NCI-H1436 (cell line): ENCODE results near the gene RSBN1L.
"Not testable (repeated sequence)": the region's sequence is repeated elsewhere in the genome, so short reads cannot be mapped to it uniquely, and the experiment has no call there.

ENCODE experiments used
- DNase-seq: peaks from one replicate; lab custom pipeline; 2025; lab: John Stamatoyannopoulos, UW

The RSBN1L gene

DNA sequence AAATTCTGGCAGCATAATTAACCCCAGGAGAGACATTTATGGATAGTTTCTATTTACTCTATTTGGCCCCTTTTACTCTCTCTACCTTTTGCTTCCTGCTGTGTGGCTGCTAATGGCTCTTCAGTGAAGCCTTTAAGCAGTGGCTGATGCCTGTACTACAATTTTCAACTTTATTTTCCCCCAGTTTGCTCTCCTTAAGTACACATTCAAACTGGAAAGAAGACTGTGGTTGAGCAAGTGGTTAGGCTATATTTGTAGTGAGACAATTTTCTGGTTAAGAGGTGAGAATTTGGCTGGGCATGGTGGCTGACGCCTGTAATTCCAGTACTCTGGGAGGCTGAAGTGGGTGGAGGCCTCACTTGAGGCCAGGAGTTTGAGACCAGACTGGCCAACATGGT lies 8.5 kb upstream of the RSBN1L start:
- no peak for DNase-seq

DNA sequence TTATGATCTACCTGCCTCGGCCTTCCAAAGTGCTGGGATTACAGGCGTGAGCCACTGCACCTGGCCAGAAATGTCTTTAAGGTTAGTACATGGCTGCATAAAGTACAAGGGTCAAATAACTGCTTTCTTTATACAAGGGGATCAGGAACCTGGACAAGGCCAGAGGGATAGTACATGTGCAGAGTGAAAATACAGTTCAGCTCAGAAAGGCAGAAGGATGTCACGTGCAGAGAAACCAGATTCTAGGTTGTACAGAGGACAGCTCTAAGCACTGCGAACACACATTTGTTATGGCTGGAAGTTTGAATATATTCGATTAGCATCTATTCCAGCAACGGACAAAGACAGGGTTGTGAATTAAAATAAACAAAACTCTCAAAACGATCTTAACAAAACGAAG lies 6.0 kb upstream of the RSBN1L start:
- DNase-seq: no peak

DNA sequence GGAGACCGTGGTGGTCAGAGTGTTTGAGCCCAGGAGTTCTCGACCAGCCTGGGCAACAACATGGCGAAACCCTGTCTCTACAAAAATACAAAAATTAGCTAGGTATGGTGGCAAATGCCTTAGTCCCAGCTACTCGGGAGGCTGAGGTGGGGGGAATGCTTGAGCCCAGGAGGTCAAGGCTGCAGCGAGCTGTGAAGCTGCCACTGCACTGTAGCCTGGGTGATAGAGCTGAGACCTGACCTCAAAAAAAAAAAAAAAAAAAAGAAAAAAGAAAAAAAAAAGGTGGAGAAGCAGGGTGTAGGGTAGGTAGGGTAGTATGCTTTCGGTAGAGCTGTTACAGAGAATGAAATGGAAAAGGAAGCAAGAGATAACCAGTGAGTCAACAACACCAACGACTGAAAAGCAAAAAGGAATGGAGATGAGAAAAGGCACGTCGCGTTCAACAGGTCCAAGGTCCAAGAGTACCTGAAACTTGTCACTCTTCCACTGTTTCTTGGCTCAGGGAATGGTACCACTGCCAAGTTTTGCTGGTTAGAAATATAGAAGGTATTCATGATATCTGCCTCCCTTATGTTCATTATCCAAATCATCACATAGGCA lies 4.3 kb upstream of the RSBN1L start:
- DNase-seq: no peak

DNA sequence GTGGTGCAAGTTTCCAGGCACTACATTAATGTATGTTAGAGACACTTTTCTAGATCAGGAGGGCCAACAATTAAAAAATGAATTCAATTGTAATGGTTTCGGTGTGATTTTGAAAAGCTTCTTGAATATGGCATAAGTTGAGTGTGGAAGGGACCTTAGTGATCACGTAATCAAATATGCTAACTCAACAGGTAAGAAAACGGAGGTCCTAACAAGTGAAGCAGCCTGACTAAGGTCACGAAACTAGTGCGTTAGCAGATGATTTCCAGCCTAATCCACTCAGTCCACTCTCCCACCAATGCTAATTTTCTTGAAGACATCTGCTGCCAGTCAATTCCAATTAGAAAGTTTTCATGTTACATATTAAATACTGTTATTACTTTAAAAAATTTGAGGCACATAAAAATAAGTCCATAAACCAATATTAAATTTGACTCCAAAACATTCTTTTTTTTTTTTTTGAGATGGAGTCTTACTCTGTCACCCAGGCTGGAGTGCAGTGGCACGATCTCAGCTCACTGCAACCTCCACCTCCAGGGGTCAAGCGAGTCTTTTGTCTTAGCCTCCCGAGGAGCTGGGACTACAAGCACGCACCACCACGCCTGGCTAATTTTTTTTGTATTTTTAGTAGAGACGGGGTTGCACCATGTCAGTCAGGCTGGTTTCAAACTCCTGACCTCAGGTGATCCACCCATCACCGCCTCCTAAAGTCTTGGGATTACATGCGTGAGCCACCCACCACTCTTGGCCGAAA lies 2.3 kb upstream of the RSBN1L start:
- DNase-seq: no peak

DNA sequence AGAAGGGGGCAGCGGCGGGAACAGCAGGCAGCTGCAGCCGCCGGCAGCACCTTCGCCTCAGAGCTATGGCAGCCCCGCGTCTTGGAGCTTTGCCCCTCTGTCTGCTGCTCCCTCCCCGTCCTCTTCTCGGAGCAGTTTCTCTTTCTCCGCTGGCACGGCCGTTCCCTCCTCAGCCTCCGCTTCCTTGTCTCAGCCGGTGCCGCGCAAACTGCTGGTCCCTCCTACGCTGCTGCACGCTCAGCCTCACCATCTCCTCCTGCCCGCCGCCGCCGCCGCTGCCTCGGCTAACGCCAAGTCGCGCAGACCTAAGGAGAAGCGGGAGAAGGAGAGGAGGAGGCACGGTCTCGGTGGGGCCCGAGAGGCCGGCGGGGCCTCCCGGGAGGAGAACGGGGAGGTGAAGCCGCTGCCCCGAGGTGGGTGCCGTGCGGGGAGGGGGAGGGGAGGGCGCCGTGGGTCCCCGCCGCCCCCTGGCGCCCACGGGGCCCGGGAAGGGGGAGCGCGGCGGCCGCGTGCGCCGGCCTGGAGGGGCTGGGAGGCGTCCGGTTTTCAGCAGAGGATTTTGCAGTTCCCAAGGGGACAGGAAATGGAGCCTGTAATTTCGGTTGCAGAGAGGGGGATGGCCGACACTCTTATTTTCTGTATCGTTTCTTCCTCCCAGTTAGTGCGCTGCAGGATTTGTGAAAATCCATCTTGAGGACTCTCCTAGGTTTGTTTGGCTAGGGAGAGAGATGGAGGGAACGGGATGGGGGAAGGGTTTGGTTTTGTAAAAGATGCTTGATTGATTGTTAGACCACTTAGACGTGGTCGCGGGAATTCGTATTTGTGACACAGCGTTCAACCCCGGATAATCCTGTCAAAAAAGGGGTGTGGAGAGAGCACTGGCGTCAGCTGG lies 630 bp downstream of the RSBN1L start:
- DNase-seq: peak; percentile 36

DNA sequence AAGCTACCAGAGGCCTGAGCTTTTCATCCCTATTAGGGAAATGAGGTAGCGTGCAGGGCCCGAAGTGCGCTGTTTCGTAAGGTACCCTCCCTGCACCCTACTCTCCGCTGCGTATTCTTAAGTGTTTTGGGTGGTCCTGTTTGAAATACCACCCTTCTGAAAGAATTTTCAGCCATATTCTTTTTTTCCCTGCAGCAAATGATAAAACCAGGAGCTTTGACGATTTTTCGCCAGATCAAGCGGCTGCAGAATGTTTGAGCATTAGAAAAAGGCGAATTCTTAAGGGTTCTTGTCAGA lies 1.2 kb downstream of the RSBN1L start:
- DNase-seq: no peak

DNA sequence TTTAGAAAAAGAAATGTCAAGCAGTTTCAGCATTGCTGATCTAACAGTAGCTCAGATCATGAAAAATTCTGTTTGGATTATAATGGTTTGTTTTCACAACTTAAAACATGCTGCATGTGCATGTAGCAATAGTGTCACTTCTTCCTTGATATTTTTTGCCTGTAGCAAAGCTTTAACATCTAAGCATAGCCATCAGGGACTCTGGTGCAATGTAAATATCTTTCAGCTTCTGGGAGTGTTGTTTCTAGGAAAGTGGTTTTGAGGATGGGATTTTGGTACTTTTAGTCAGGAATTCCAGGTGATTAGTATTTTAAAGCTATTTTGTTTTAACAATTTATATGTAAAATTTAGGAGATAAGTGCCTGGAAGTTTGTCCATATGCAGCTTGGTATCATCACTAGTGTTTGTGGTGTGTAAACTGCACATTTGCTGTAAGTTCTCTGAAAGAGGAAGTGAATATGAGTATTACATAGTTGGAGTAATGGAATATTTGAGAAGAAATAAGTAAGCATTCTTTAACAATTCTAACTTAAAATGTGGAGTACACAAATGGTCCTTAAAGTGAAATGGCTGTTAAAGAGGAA lies 1.9 kb downstream of the RSBN1L start:
- DNase-seq: no peak

DNA sequence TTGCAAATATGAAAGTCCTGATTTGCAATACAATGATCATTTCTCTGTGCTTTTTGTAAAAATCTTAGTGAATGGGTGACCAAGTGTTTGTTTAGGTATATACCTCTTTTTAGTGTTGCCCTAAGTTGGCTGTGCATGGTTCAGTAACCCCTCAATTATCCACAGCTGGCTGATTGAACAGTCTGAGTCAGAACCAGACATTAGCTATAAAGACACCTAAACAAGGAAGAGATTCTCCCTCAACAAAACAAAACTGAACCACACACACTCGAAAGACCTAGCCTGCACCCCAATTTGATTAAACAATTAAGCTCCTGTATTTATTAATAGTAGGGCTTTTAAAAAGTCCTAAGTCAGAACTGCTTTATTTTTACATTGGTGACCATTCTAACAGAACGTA lies 2.8 kb downstream of the RSBN1L start:
- DNase-seq: no peak

DNA sequence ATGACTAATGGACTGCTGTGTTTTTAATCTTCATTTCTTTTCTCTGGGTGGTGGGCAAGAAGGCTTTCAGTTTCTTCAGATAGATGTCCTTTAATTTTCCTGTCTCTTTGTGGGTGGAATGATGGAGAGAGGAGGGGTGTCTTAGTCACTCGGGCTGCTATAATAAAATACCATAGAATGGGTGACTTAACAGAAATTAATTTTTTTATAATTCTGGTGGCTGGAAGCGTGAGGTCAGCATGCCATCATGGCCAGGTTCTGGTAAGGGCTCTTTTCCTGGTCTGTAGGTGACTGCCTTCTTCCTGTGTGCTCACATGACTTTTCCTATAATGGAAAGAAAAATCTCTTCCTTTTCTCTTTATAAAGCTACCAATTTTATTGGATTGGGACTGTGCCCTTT lies 6.3 kb downstream of the RSBN1L start:
- no peak for DNase-seq

DNA sequence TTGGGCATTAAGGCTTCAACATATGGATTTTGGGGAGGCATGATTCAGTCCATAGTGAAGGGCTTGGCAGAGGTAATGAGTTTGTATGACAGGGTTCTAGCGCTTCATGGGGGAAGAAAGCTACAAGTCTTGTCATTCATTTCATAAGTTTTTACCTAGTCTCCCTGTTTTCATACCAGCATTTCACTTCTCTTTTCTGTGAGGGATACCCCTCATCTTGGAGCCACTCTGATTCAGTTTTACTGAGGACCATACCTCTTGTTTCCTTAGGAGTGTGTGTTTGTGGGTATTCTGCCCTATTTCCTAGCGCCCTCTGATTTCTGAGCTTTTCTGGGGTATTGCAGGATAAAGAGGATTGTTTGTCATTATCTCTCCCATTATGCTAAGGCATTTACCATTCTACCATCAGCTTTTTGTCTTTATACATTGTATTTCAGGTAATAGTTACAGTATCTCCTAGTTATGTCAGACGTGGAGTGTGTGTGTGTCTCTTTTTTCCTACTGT lies 6.8 kb downstream of the RSBN1L start:
- no peak for DNase-seq

DNA sequence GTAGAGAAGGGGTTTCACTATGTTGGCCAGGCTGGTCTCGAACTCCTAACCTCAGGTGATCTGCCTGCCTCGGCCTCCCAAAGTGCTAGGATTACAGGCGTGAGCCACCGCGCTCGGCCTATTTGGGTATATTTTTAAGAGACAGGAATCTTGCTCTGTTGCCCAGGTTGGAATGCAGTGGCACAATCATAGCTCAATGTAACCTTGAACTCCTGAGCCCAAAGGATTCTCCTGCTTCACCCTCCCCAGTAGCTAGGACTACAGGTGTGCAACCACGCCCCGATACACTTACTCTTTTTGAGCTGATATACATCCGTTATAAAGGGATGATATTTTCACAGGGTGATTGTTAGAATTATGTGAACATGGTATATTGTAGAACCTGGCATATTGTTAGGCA lies 7.4 kb downstream of the RSBN1L start:
- not testable (repeated sequence) for DNase-seq

DNA sequence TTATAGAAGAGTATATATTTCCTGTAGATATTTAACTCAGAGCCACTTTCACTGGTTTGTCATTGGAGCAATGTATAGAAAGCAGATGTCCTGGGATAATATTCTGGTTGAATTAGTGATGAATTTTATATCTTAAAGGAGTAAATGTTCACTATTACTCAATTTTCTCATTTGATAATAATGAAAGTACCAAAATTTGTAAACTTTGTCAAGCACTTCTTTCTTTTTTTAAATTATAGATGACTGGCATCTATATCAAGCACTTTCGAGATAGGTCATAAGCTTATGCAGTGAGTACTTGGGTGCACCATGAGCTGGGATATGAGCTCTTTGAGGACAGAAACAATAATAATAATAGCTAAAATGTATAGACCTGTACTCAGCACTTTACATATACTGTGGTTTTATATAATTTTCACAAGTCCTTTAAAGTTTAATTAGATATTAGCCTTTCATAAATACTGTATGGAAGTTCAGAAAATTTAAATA lies 11.3 kb downstream of the RSBN1L start:
- no peak for DNase-seq

DNA sequence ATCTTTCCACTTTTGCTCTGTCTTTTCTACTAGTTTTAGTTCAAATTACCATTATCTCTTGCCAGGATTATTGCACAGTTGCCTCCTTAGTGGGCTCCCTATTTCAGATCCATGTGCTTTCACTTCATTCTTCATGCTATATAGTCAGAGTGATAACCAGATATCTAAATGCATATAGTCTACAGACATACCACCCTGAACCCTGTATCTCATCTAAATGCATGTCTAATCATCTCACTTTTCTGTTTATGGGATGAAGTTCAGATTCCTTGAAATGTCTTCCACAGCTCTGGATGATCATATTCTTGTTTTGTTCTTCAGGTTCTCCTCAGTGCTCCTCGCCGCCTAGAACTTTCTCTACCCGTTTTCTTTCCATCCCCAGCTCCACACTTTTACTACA lies 13.8 kb downstream of the RSBN1L start:
- no peak for DNase-seq

DNA sequence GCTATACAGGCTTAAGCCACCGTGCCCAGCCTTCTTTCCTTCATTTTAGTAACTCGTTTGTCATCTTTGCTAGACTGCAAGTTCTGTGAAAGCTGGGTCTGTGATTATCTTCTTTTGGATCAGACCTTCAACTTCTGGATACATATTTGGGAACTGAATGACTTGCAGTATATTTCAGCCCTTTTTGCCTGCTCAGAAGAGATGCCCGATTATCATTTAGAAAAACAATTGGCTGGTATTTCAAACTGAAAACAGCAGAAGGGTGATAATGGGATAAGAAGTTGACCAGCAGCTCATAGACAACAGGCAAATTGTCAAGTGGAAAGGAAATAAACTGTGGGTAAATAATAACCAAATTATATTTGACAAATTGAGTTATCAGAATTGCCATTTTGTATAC lies 14.6 kb downstream of the RSBN1L start:
- no peak for DNase-seq

DNA sequence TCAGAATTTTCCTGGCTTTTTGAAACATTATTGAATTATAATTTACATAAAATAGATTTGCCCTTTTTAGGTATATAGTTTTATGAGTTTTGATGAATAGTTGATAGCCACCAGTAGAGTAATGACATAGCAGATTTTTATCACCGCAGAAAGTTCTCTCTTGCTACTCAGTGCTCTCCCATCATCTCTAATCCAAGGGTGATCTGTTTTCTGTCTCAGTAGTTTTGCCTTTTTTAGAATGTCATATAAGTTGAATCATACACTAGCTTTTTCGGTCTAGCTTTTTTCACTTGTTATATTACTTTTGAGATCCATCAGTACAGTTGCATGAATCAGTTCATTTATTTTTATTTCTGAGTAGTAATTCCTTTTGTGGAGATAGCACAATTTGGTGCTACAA lies 17.9 kb downstream of the RSBN1L start:
- DNase-seq: no peak

DNA sequence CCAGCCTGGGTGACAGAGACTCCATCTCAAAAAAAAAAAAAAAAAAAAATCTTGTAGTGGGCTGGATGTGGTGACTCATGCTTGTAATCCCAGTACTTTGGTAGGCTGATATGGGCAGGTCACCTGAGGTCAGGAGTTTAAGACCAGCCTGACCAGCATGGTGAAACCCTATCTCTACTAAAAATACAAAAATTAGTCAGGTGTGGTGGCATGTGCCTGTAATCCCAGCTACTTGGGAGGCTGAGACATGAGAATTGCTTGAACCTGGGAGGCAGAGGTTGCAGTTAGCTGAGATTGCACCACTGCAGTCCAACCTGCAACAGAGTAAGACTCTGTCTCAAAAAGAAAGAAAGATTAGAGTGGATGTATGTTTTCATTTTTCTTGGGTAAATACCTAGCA lies 18.7 kb downstream of the RSBN1L start:
- not testable (repeated sequence) for DNase-seq

DNA sequence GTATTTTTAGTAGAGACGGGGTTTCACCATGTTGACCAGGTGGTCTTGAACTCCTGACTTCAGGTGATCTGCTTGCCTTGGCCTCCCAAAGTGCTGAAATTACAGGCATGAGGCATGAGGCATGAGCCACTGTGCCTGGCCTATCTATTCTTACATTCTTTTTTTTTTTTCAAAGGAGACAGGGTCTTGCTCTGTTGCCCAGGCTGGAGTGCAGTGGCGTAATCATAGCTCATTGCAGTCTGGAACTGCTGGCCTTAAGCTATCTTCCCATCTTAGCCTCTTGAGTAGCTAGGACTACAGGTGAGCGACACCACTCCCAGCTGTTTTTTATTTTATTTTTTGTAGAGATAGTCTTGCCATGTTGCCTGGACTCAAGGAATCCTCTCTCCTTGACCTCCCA lies 20.5 kb downstream of the RSBN1L start:
- DNase-seq: no peak

DNA sequence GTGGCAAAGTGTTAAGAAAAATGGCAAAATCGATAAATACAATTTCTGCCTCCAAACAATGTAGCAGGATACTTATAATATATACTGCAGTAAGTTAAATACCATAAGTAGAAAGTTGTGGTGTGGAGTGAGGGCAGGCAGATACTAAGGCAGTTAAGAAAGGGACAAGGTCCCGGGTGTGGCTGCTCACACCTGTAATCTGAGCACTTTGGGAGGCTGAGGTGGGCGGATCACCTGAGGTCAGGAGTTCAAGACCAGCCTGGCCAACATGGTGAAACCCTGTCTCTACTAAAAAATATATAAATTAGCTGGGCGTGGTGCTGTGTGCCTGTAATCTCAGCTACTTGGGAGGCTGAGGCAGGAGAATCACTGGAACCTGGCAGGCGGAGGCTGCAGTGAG lies 21.3 kb downstream of the RSBN1L start:
- DNase-seq: not testable (repeated sequence)

DNA sequence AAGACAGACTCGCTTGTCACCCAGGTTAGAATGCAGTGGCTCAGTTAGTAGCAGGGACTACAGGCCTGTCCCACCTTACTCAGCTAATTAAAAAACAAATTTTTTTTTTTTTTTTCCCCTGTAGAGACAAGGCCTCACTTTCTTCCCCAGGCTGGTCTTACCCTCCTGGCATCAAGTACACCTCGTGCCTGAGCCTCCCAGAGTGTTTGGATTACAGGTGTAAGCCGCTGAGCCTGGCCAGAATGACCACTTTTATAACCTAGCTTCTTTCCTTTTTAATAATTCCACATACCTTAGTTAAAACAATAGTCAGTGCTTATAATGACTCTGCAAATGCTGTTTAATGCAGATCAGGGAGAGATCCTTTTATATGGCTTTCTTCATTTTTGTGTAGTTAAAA lies 31.3 kb downstream of the RSBN1L start:
- peak; percentile 5 for DNase-seq

DNA sequence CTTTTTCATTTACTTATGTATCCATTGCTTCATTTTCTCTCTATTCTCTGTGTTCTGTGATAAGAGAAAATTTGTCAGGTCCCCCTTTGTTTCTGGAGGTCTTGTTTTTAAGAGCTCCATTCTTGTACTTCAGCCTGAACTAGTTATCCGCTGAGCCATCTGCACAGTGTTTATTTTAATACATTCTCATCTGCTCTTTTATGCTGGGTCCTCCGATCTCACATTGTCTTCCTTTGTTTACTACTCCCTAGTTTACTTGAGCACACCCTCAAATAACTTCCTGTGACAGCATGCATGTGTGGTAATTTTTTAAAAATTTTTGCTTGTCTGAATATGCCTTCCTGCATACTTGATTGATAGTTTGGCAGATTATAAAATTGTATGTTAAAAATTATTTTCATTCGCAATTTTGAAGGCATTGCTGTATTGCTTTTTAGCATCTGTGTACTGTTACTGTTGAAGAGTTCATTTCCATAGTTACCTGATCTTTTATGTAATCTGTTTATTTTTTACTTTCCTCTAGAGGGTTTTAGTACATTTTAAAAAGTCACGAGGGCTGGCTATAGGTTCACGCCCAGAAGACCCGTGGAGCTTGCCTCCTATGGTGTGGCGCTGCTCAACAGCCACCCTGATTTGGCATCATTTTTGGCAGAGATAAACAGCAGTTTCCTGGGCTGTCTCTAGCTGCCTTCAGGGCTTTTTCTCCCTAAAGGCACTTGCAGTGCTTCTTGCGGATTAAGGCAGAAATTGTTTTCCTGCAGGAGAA lies 31.9 kb downstream of the RSBN1L start:
- peak; percentile 51 for DNase-seq

DNA sequence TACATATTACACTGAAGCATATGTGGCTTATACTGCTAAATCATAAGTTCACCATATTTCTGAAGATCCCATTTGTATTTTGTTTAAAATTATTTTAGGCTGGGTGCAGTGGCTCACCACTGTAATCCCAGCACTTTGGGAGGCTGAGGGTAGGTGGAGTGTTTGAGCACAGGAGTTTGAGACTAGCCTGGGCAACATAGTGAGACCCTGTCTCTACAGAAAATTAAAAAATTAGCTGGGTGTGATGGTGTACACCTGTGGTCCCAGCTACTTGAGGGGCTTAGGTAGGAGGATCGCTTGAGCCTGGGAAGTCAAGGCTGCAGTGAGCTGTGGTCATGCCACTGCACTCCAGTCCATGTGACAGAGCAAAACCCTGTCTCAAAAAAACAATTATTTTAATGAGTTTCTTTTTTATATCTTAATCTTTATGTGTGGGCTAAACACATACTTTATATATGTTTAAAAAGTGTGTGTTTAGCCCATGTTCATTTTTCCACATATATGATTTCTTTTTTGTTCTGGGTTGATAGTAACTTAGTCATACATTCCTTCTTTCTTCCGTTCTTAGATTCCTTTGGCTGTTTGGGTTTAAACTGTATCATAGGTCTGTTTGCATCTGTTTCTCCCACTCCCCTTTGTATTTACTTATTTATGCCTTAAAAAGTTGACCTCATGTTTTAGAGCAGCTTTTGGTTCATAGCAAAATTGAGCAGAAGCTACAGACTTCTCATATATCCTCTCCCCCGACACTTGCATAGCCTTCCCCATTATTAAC lies 33.5 kb downstream of the RSBN1L start:
- no peak for DNase-seq
